BLaER1 (cell line): Measurements from ENCODE around the gene CDC5L.
"Not testable (repeated sequence)": the region's sequence is repeated elsewhere in the genome, so short reads cannot be mapped to it uniquely, and the experiment has no call there.

ENCODE experiments used
- H3K27ac ChIP-seq: shearing (Covaris generic); formaldehyde crosslinking; 2 replicates; pipeline ENCODE4 v1.8.1; 2022
- H3K27me3 ChIP-seq: shearing (Covaris generic); formaldehyde crosslinking; 2 replicates; pipeline ENCODE4 v1.8.1; 2022
- H3K36me3 ChIP-seq: shearing (Covaris generic); formaldehyde crosslinking; 2 replicates; pipeline ENCODE4 v1.8.1; 2022
- H3K4me1 ChIP-seq: shearing (Covaris generic); formaldehyde crosslinking; 2 replicates; pipeline ENCODE4 v1.8.1; 2022
- H3K4me2 ChIP-seq: shearing (Covaris generic); formaldehyde crosslinking; 2 replicates; pipeline ENCODE4 v1.8.1; 2022
- H3K4me3 ChIP-seq: shearing (Covaris generic); formaldehyde crosslinking; 2 replicates; pipeline ENCODE4 v1.8.1; 2022
- H3K9ac ChIP-seq: shearing (Covaris generic); formaldehyde crosslinking; 2 replicates; pipeline ENCODE4 v1.8.1; 2022
- H3K9me3 ChIP-seq: shearing (Covaris generic); formaldehyde crosslinking; 2 replicates; pipeline ENCODE4 v1.8.1; 2022
- H4K20me1 ChIP-seq: shearing (Covaris generic); formaldehyde crosslinking; 2 replicates; pipeline ENCODE4 v1.8.1; 2022
- Cebpa-rat ChIP-seq: shearing (Covaris generic); IDR thresholded peaks from 2 replicates; pipeline ENCODE4 v1.8.1; 2022

The CDC5L gene

DNA sequence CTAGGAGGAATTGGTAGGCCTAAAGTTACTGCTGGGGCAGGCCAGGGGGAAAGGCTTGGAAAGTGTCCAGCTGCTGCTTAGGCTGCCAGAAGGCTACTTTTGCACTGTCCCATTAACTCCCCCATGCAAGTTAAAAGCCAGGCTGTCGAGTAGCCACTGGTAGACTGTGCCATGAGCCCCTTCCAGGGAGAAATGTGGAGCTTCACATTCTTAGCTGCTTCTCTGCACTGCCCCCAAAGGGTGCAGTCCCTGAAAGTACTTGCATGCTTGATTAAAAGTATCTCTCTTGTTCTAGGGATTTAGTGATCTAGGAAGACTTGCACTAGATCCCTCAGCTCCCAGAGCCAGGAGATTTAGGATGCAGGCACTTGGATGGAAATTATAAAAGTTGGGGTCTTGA is 57.3 kb downstream of the CDC5L start:
- Histone ChIP-seq H3K4me3 (no peak overlapping the region), H3K9me3 (peaks cover 40% of the 10 kb centered on the region), H3K27me3 (no peaks in the 10 kb centered on the region), H3K4me2 (no peak overlapping the region), H3K27ac (no peak overlapping the region), H3K9ac (no peak overlapping the region), H3K36me3 (peaks cover 91% of the 10 kb centered on the region), H3K4me1 (no peaks in the 10 kb centered on the region), H4K20me1 (peaks cover 10% of the 10 kb centered on the region; the same call in 1 of the 2 replicates)
- no peak for TF ChIP-seq Cebpa-rat

DNA sequence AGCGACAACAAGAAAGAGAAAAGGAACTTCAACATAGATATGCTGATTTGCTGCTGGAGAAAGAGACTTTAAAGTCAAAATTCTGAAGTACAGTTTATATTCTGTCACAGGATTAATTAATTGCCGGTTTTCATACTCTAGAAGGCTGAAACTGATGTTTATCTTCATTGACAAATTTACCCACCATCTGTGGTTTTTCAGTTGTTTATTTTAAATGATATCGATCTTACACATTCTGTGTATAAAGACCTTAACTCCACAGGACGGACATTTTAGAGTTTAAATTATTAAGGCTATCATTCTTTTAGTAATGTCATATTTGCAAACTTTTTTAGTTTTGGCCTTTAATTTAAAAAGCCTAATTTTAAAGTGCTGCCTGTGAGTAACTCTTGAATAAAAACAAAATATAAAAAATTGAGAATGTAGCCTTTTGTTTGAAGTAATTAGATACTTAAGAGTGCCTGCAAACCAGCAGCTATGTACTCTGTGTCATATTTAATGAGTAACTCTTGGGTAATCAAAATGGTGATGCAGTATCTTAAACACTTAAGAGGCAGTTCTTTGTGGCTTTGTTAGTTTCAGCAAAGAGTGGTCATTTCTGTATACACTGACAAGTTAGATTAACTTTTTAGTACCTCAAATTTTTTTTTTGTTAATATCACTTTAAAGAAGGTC is 59.3 kb downstream of the CDC5L start:
- no peaks in the 10 kb centered on the region for H3K27me3 ChIP-seq
- H3K4me3 ChIP-seq, result no peak overlapping the region

GRCh38 chr6:44449181-44449580 is 61.7 kb downstream of the CDC5L start:
- not testable (repeated sequence) for H3K9ac ChIP-seq, H4K20me1 ChIP-seq, H3K27ac ChIP-seq, H3K9me3 ChIP-seq, H3K4me3 ChIP-seq, H3K27me3 ChIP-seq, H3K4me2 ChIP-seq
- H3K36me3 ChIP-seq, result peaks cover 72% of the 10 kb centered on the region
- peaks cover 11% of the 10 kb centered on the region for H3K4me1 ChIP-seq

More for the DNA sequence above, 59.3 kb downstream of the CDC5L start:
- Histone ChIP-seq H3K4me1 (peaks cover 3% of the 10 kb centered on the region), H3K27ac (no peak overlapping the region), H3K9me3 (peaks cover 23% of the 10 kb centered on the region), H3K9ac (no peak overlapping the region), H4K20me1 (peaks cover 10% of the 10 kb centered on the region; the same call in 1 of the 2 replicates), H3K36me3 (peaks cover 77% of the 10 kb centered on the region), H3K4me2 (no peak overlapping the region)
- TF ChIP-seq Cebpa-rat, result no peak

DNA sequence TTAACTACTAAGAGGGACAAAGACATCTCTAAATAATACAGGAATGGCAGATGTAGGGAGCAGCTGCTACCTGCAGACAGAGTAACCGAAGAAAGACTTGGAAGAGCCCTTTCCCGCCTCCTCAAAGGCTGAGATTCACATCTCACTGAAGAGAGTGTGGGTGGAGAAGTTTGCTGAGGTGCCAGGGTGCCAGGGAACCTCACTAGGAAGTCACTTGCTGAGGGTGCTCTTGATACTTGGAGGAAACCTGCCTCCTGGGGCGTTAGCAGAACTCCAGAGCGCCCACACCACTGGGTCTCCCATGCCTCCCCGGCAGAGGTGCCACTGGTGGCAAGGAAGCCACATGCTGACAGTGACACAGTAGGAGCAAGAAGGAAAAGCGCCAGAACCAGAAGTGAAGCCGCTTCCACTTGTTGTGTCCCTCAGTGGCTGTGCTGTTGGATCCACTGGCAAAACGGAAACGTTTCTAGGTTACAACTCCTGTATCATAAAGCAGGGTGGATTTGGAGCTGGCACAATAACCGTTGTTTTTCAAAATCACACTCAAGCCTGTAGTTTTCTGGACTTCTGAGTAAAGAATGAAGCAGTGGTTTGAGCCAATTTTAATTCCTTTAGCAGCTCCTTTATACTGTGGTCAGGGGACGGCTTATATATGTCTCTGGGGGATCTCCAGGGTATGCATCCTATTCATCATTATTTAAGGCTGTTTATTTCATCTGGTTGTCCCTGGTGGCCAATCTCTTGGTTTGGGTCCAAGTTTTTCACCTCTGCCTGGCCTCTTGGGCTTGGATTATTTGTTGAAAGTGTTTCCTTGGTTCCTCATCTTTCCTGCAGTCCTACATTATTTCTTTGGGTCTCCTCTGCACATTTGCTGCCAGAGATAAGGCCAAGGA is 64.5 kb downstream of the CDC5L start:
- Histone ChIP-seq H3K4me3 (no peak overlapping the region), H3K27ac (no peak overlapping the region), H3K36me3 (peaks cover 43% of the 10 kb centered on the region), H3K4me1 (peaks cover 11% of the 10 kb centered on the region), H3K27me3 (no peaks in the 10 kb centered on the region), H3K4me2 (peak overlapping the region; percentile 3; the same call in 1 of the 2 replicates), H3K9ac (no peak overlapping the region), H3K9me3 (no peaks in the 10 kb centered on the region), H4K20me1 (no peaks in the 10 kb centered on the region)
- no peak for TF ChIP-seq Cebpa-rat

DNA sequence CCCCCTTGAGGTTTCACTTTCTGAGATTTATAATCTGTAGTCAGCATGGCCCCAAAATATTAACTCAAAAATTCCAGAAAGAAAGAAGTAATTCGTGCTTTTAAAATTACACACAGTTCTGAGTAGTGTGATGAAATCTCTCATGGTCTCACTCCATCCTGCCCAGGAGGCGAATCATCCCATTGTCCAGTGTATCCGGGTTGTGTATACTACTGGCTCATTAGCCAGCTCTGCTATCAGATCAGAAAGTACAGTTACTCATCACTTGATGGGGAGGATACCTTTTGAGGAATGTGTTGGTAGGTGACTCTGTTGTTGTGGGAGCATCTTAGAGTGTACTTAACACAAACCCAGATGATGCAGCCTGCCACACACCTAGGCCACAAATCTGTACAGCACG is 65.2 kb downstream of the CDC5L start:
- H3K9me3 ChIP-seq, result no peaks in the 10 kb centered on the region
- H3K27me3 ChIP-seq, result no peaks in the 10 kb centered on the region
- no peak overlapping the region for H3K27ac ChIP-seq
- H3K4me1 ChIP-seq, result peaks cover 17% of the 10 kb centered on the region
- H4K20me1 ChIP-seq, result no peaks in the 10 kb centered on the region
- TF ChIP-seq Cebpa-rat, result no peak
- no peak overlapping the region for H3K4me3 ChIP-seq
- H3K9ac ChIP-seq, result no peak overlapping the region
- no peak overlapping the region for H3K4me2 ChIP-seq
- H3K36me3 ChIP-seq, result peaks cover 36% of the 10 kb centered on the region

DNA sequence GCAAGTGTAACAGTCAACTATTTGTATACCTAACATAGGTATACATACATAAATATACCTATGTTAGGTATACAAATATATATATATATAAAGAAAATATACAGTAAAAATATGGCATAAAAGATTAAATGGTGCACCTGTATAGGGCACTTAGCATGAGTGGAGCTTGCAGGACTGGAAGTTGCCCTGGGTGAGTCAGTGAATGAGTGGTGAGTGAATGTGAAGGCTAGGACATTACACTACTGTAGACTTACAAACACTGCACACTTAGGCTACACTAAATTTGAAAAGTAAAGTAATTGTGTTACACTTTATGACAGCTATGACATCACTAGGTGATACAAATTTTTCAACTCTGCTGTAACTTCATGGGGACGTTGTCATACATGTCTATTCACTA is 65.6 kb downstream of the CDC5L start:
- H3K4me2 ChIP-seq, result no peak overlapping the region

DNA sequence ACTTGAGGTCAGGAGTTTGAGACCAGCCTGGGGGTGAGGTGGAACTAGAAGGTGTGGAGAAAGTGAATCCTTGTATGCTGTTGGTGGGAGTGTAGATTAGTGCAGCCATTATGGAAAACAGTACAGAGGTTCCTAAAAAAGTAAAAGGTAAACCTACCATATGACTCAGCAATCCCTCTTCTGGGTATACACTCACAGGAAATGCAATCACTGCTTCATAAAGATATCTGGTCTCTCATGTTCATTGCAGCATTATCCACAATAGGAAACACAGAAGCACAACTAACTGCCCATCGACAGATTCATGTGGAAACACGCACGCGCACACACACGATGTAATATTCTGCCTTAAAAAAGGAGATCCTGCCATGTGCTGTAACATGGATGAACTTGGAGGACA is 66.7 kb downstream of the CDC5L start:
- H3K4me1 ChIP-seq, result peaks cover 18% of the 10 kb centered on the region
- H3K4me2 ChIP-seq, result no peak overlapping the region
- H3K4me3 ChIP-seq, result no peak overlapping the region
- no peak overlapping the region for H3K27ac ChIP-seq
- H4K20me1 ChIP-seq, result no peaks in the 10 kb centered on the region
- H3K27me3 ChIP-seq, result no peaks in the 10 kb centered on the region
- H3K9ac ChIP-seq, result no peak overlapping the region
- peaks cover 26% of the 10 kb centered on the region for H3K36me3 ChIP-seq
- H3K9me3 ChIP-seq, result no peaks in the 10 kb centered on the region
- no peak for TF ChIP-seq Cebpa-rat

More for the DNA sequence above, 65.6 kb downstream of the CDC5L start:
- no peak overlapping the region for H3K9ac ChIP-seq
- TF ChIP-seq Cebpa-rat, result no peak
- no peaks in the 10 kb centered on the region for H3K27me3 ChIP-seq
- no peak overlapping the region for H3K4me3 ChIP-seq
- H3K27ac ChIP-seq, result no peak overlapping the region
- H3K36me3 ChIP-seq, result peaks cover 32% of the 10 kb centered on the region
- H3K9me3 ChIP-seq, result no peaks in the 10 kb centered on the region
- H4K20me1 ChIP-seq, result no peaks in the 10 kb centered on the region
- peaks cover 18% of the 10 kb centered on the region for H3K4me1 ChIP-seq

DNA sequence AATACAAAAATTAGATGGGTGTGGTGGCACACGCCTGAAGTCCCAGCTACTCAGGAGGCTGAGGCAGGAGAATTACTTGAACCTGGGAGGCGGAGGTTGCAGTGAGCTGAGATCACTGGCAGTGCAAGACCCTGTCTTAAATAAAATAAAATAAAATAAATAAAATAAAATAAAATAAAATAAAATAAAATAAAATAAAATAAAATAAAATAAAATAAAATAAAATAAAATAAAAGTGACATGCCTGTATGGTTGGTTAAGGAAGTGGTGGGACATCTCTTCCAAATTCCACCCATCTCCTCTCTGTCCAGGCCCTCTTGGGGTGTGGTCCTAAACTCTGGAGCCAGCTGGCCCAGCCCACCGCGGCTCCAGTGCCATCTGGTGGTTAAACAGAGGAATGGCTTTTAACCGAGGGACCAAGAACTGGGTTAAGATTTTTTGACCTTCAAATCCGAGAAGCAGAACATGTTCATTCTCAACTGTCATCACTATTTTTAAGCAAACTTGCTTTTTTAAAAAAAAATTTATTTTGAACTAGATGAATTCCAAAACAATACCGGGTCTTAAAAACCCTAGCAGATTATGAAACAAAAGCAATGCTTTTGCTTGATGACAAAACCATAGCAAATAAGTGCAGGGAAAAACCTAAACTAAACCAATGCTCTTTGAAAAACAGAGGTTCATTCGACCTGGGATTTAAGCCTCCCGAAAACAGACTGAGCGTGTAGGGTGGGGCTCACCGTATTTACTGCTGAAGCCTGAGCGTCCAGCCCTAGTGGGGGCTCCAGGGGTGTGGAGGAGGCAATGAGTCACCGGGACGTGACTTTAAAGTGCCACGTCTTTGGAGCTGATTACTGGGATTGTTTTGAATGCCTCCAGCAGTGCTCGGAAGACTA is 68.8 kb downstream of the CDC5L start:
- H3K4me3 ChIP-seq, result no peak overlapping the region
- peaks cover 20% of the 10 kb centered on the region for H3K36me3 ChIP-seq
- H3K27ac ChIP-seq, result no peak overlapping the region
- no peak for TF ChIP-seq Cebpa-rat
- H3K9me3 ChIP-seq, result no peaks in the 10 kb centered on the region
- no peaks in the 10 kb centered on the region for H4K20me1 ChIP-seq
- H3K27me3 ChIP-seq, result no peaks in the 10 kb centered on the region
- H3K9ac ChIP-seq, result no peak overlapping the region
- peaks cover 18% of the 10 kb centered on the region for H3K4me1 ChIP-seq
- H3K4me2 ChIP-seq, result no peak overlapping the region

DNA sequence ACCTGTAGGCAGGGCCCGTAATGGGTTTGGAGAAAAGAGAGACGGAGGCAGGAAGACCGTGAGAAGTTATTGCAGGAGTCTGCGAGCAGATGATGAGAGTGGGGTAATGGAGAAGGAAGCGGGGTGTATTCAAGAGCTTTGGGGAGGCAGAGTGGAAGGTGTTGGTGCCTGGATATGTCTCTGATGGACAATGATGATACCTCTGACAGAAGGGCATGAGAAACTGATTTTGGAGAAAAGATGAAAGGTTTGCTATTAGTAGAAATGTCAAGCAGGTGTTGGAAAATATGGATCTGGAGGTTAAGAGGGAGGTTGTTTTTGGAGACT is 69.4 kb downstream of the CDC5L start:
- H3K9ac ChIP-seq, result no peak overlapping the region

More for the DNA sequence above, 69.4 kb downstream of the CDC5L start:
- TF ChIP-seq Cebpa-rat, result no peak
- Histone ChIP-seq H3K9me3 (no peaks in the 10 kb centered on the region), H3K4me1 (peaks cover 13% of the 10 kb centered on the region), H3K36me3 (peaks cover 16% of the 10 kb centered on the region), H3K4me3 (no peak overlapping the region), H3K27ac (no peak overlapping the region), H3K4me2 (no peak overlapping the region; the same call in 1 of the 2 replicates), H4K20me1 (no peaks in the 10 kb centered on the region), H3K27me3 (no peaks in the 10 kb centered on the region)
